ENCODE results near the gene RLF. TPM values are rescaled to one million over a fixed set of nuclear protein-coding genes. Genes with fewer than 3 reads are reported as not detected.
"Not testable (repeated sequence)": the region's sequence is repeated elsewhere in the genome, so short reads cannot be mapped to it uniquely, and the experiment has no call there.

RLF gene
- total RNA-seq, 1 experiment from 2014 or later = 19.6 TPM

DNA sequence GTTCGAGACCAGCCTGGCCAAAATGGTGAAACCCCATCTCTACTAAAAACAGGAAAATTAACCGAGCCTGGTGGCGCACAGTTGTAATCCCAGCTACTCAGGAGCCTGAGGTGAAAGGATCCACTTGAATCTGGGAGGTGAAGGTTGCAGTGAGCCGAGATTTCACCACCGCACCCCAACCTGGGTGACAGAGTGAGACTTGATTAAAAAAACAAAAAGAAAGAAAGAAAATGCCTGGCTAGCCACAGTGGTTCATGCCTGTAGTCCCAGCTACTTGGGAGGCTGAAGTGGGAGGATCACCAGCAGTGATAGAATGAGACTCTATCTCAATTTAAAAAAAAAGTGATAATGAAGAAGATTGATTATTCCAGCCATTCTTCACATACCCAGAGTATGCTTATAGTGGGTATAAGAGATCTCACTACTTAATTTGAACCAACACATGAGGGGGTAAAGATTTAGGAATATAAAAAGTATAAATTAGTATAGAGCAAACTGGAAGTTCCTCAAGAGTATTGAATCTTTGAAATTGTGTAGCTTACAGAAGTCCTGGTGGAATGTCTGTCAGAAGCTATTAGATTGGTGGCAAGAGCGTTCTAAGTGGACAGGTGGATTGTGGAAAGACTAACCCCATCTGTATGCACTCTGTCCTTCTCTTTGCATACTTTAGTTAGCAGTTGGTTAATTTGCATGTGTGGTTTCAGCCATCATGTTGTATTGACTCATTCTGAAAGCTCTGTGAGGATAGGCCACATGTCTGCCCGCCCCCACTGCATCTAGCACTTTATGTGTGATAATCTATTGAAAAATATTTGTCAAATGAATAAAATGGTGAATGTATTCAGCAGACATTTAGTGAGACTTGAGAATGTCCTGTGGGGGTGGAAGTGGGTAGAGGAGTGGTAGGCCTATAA, 25.0 kb downstream of the RLF start:
- Histone ChIP-seq H3K27me3 (ENCODE audit: control insufficient read depth, insufficient read depth, low read length) (no peaks in the 10 kb centered on the region), H3K36me3 (replicated peaks; ENCODE audit: control insufficient read depth, insufficient read depth, low read length) (no peaks in the 10 kb centered on the region; the same call in 1 of the 2 replicates), H3K4me3 (ENCODE audit: insufficient read depth, low read depth, low read length) (no peak overlapping the region)
- no peak for DNase-seq

- no peaks in the 10 kb centered on the region for H3K27me3 ChIP-seq (ENCODE audit: control insufficient read depth, insufficient read depth, low read length)
- H3K36me3 ChIP-seq (replicated peaks; ENCODE audit: control insufficient read depth, insufficient read depth, low read length) = no peaks in the 10 kb centered on the region; the same call in 1 of the 2 replicates
- no peak overlapping the region for H3K4me3 ChIP-seq (ENCODE audit: insufficient read depth, low read depth, low read length)
- DNase-seq = no peak
Measured at GRCh38 chr1:40187399-40187798, 26.2 kb downstream of the RLF start.

DNA sequence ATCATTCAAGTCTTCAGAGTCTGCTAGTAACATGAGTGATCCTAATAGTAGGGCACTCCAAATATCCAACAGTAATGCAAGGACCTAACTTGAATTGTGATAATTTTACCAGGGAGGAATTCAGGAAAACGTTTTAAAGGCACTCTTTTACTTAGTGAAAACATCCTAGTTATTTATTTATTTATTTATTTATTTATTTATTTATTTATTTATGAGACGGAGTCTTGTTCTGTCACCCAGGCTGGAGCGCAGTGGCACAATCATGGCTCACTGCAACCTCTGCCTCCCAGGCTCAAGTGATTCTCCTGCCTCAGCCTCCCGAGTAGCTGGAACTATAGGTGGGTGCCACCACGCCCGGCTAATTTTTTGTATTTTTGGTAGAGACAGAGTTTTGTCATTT, 33.5 kb downstream of the RLF start:
- H3K36me3 ChIP-seq (replicated peaks; ENCODE audit: control insufficient read depth, insufficient read depth, low read length); H3K27me3 ChIP-seq (ENCODE audit: control insufficient read depth, insufficient read depth, low read length); DNase-seq; H3K4me3 ChIP-seq (ENCODE audit: insufficient read depth, low read depth, low read length): not testable (repeated sequence)

- Histone ChIP-seq H3K27me3 (ENCODE audit: control insufficient read depth, insufficient read depth, low read length) (no peaks in the 10 kb centered on the region), H3K4me3 (ENCODE audit: insufficient read depth, low read depth, low read length) (no peak overlapping the region), H3K36me3 (replicated peaks; ENCODE audit: control insufficient read depth, insufficient read depth, low read length) (no peaks in the 10 kb centered on the region; the same call in 1 of the 2 replicates)
- no peak for DNase-seq
Measured at GRCh38 chr1:40197656-40198055, 36.5 kb downstream of the RLF start.

- H3K27me3 ChIP-seq (ENCODE audit: control insufficient read depth, insufficient read depth, low read length) = no peaks in the 10 kb centered on the region
- H3K36me3 ChIP-seq (replicated peaks; ENCODE audit: control insufficient read depth, insufficient read depth, low read length) = no peaks in the 10 kb centered on the region; the same call in 1 of the 2 replicates
- DNase-seq = no peak
Measured at GRCh38 chr1:40199126-40199525, 37.9 kb downstream of the RLF start.

GRCh38 chr1:40204856-40205255, 43.7 kb downstream of the RLF start:
- Histone ChIP-seq H3K27me3 (ENCODE audit: control insufficient read depth, insufficient read depth, low read length) (no peaks in the 10 kb centered on the region), H3K4me3 (ENCODE audit: insufficient read depth, low read depth, low read length) (no peak overlapping the region), H3K36me3 (replicated peaks; ENCODE audit: control insufficient read depth, insufficient read depth, low read length) (no peaks in the 10 kb centered on the region; the same call in none of the 2 replicates)
- DNase-seq = no peak

More at GRCh38 chr1:40199126-40199525, 37.9 kb downstream of the RLF start:
- H3K4me3 ChIP-seq (ENCODE audit: insufficient read depth, low read depth, low read length) = no peak overlapping the region

- Histone ChIP-seq H3K4me3 (ENCODE audit: insufficient read depth, low read depth, low read length) (no peak overlapping the region), H3K36me3 (replicated peaks; ENCODE audit: control insufficient read depth, insufficient read depth, low read length) (no peaks in the 10 kb centered on the region; the same call in none of the 2 replicates), H3K27me3 (ENCODE audit: control insufficient read depth, insufficient read depth, low read length) (no peaks in the 10 kb centered on the region)
- DNase-seq = no peak
Measured at GRCh38 chr1:40210511-40211204, 49.5 kb downstream of the RLF start.

DNA sequence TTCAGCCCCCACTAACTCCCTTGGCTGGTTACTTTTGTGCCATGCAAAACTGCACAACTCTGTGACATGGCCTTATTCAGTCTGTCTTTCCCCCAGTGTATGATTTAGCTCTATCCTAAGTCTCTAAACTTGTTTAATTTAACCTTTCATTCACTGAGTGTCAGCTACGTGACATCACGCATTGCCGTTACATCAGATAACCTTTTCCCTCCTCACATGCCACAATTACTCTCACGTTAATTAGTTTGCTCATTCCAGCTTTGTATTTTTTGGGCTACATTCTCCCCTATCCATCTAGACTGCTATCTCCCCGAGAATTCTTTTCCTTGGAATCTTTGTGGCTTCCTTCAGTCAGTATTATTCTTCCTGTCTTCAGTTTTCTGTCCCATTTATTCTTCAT, 57.1 kb downstream of the RLF start:
- Histone ChIP-seq H3K36me3 (replicated peaks; ENCODE audit: control insufficient read depth, insufficient read depth, low read length) (no peaks in the 10 kb centered on the region; the same call in 1 of the 2 replicates), H3K27me3 (ENCODE audit: control insufficient read depth, insufficient read depth, low read length) (no peaks in the 10 kb centered on the region), H3K4me3 (ENCODE audit: insufficient read depth, low read depth, low read length) (no peak overlapping the region)
- DNase-seq = no peak

GRCh38 chr1:40221471-40221905, 60.3 kb downstream of the RLF start:
- H3K27me3 ChIP-seq (ENCODE audit: control insufficient read depth, insufficient read depth, low read length); H3K36me3 ChIP-seq (replicated peaks; ENCODE audit: control insufficient read depth, insufficient read depth, low read length); DNase-seq; H3K4me3 ChIP-seq (ENCODE audit: insufficient read depth, low read depth, low read length): not testable (repeated sequence)

- no peak for DNase-seq
- Histone ChIP-seq H3K36me3 (replicated peaks; ENCODE audit: control insufficient read depth, insufficient read depth, low read length) (no peaks in the 10 kb centered on the region), H3K27me3 (ENCODE audit: control insufficient read depth, insufficient read depth, low read length) (no peaks in the 10 kb centered on the region), H3K4me3 (ENCODE audit: insufficient read depth, low read depth, low read length) (no peak overlapping the region)
Measured at GRCh38 chr1:40221977-40222772, 61.0 kb downstream of the RLF start.

GRCh38 chr1:40224040-40224439, 62.9 kb downstream of the RLF start:
- Histone ChIP-seq H3K4me3 (ENCODE audit: insufficient read depth, low read depth, low read length) (no peak overlapping the region), H3K27me3 (ENCODE audit: control insufficient read depth, insufficient read depth, low read length) (no peaks in the 10 kb centered on the region), H3K36me3 (replicated peaks; ENCODE audit: control insufficient read depth, insufficient read depth, low read length) (no peaks in the 10 kb centered on the region)
- DNase-seq = no peak

DNA sequence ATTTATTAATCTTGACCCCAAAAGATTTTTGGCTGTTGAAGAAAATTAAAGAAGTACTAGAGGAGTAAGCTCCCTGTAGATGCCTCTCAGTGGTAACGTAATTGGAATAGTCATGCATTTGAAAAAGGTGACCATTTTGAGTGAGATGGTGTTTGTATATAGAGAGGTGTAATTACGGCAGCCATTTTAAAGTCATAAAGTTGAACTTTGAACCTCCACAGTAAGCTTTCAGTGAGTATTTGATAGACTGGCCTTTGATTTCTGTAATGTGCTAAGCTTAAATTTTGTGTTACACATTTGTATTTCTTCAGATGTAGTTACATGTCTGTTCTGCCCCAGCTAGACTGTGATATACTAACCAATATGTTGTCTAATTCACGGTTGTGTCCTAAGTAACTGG, 65.0 kb downstream of the RLF start:
- Histone ChIP-seq H3K36me3 (replicated peaks; ENCODE audit: control insufficient read depth, insufficient read depth, low read length) (no peaks in the 10 kb centered on the region), H3K4me3 (ENCODE audit: insufficient read depth, low read depth, low read length) (no peak overlapping the region), H3K27me3 (ENCODE audit: control insufficient read depth, insufficient read depth, low read length) (no peaks in the 10 kb centered on the region)
- no peak for DNase-seq

GRCh38 chr1:40232444-40232843, 71.3 kb downstream of the RLF start:
- no peaks in the 10 kb centered on the region for H3K27me3 ChIP-seq (ENCODE audit: control insufficient read depth, insufficient read depth, low read length)
- DNase-seq = no peak
- peaks cover 3% of the 10 kb centered on the region; the same call in 1 of the 2 replicates for H3K36me3 ChIP-seq (replicated peaks; ENCODE audit: control insufficient read depth, insufficient read depth, low read length)
- no peak overlapping the region for H3K4me3 ChIP-seq (ENCODE audit: insufficient read depth, low read depth, low read length)

GRCh38 chr1:40239626-40240025, 78.4 kb downstream of the RLF start:
- Histone ChIP-seq H3K27me3 (ENCODE audit: control insufficient read depth, insufficient read depth, low read length) (no peaks in the 10 kb centered on the region), H3K4me3 (ENCODE audit: insufficient read depth, low read depth, low read length) (no peak overlapping the region), H3K36me3 (replicated peaks; ENCODE audit: control insufficient read depth, insufficient read depth, low read length) (peaks cover 1% of the 10 kb centered on the region; the same call in 1 of the 2 replicates)
- no peak for DNase-seq
